Stomach (tissue), 9 donors: ENCODE results near the gene KYNU. TPM values are rescaled to one million over a fixed set of nuclear protein-coding genes. Genes with fewer than 3 reads are reported as not detected.

ENCODE experiments used
- DNase-seq, 2 donors: peaks; one replicate each; pipeline versions ENCODE4 v3.0.0 to v3.0.0-alpha.2; 2013 to 2019
- H3K27ac ChIP-seq, 5 donors: fragments of 200-600 bp in 4 of 5; sonication (generic) in 4 of 5; one replicate each; pipeline ENCODE4 v1.5.1; 2013 to 2019; ENCODE audit warnings: mild to moderate bottlenecking in 1 of 5, moderate library complexity in 1 of 5
- H3K27me3 ChIP-seq, 3 donors: fragments of 200-600 bp; sonication (generic); one replicate each; pipeline ENCODE4 v1.5.1; 2017 to 2019; ENCODE audit warnings: mixed run types in 1 of 3
- H3K36me3 ChIP-seq, 4 donors: fragments of 200-600 bp; sonication (generic); 1 replicate in 3 of 4; 2 replicates in 1 of 4; pipeline ENCODE4 v1.5.1; 2016 to 2019
- H3K4me1 ChIP-seq, 4 donors: fragments of 200-600 bp; sonication (generic); one replicate each; pipeline ENCODE4 v1.5.1; 2016 to 2019
- H3K4me3 ChIP-seq, 4 donors: fragments of 200-600 bp; sonication (generic) in 3 of 4; one replicate each; pipeline ENCODE4 v1.5.1; 2016 to 2019; ENCODE audit warnings: mild to moderate bottlenecking in 1 of 4
- H3K9me3 ChIP-seq, 4 donors: fragments of 200-600 bp; sonication (generic); one replicate each; pipeline ENCODE4 v1.5.1; 2016 to 2019
- EP300 ChIP-seq: sonication (generic); formaldehyde crosslinking; IDR thresholded peaks from one replicate; pipeline ENCODE4 v1.6.1; 2017; ENCODE audit warnings: antibody characterized with exemption
- POLR2A ChIP-seq, 4 donors: fragments of 450-650 bp; IDR thresholded peaks; one replicate each; pipeline ENCODE4 v1.6.1; 2016; ENCODE audit warnings: antibody characterized with exemption in 4 of 4, control low read depth in 2 of 4, mild to moderate bottlenecking in 1 of 4, moderate library complexity in 1 of 4
- POLR2AphosphoS5 ChIP-seq, 3 donors: sonication (generic); formaldehyde crosslinking; IDR thresholded peaks; one replicate each; pipeline ENCODE4 v1.6.1; 2016; ENCODE audit warnings: antibody characterized with exemption in 3 of 3
- WGBS, 5 donors: extraction: QIAGEN DNeasy Blood & Tissue Kit in 3 of 5; methylation state at CpG; one replicate each; pipeline versions ENCODE4 v1.1.5 to v1.1.7; 2013 to 2018; 5-methylcytosine and 5-hydroxymethylcytosine counted together
- intact Hi-C: fragments of 100-400 bp; cut with DNase I; formaldehyde crosslinking; loops from one replicate; pipeline ENCODE4 v1.15.1; 2023; ENCODE audit warnings: low total_unique reads
- polyA plus RNA-seq, 3 donors: library from polyadenylated mRNA; stranded (reverse); fragments of 200-250 nt; gene quantifications; one replicate each; pipeline ENCODE4 v1.2.3, GENCODE V29; 2013
- total RNA-seq, 5 donors: library from RNA; depleted of rRNA; stranded (reverse); fragments of >200 nt; gene quantifications; one replicate each; pipeline versions ENCODE4 v1.1.0 to v1.2.3, GENCODE V29; 2014 to 2016
- TF ChIP-seq, protein P1 (sequence below), 7 experiments: fragments of 450-650 bp in 4 of 7; fragments of 200-600 bp in 3 of 7; sonication (generic) in 3 of 7; IDR thresholded peaks; one replicate each; pipeline ENCODE4 v1.5.1; 2016 to 2019; ENCODE audit warnings: antibody characterized with exemption in 7 of 7, control low read depth in 2 of 7, mild to moderate bottlenecking in 1 of 7
- donor health status: healthy with polysubstance abuse.
- donor health status: Bipolar disorder and iron deficiency.
- donor health status: healthy.

The KYNU gene
- total and polyA plus RNA-seq, 8 donors: 2.1 to 39.4 (median 3.9) TPM; not detected in 1

DNA sequence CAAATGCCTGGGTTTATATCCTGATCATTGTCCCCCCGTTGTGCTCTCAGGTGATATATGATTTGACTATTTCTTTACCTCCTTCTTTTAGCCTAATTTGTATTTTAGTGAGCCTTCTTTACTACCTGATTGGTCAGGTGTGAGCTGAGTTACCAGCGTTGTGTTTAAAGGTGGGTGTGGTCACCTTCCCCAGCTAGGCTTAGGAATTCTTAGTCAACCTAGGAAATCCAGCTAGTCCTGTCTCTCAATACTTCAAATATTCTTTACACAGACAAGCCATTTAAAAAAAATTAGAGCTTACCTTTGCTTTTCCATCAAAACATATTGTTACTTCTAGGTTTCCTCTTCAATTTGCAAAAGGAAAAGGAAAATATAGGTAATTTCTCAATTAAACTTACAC lies 30.2 kb downstream of the KYNU start:
- DNase-seq: no peak
- Histone ChIP-seq H3K9me3 (no peaks in the 10 kb centered on the region), H3K4me3 (no peak overlapping the region), H3K4me1 (no peaks in the 10 kb centered on the region), H3K27ac (no peak overlapping the region), H3K36me3 (no peaks in the 10 kb centered on the region), H3K27me3 (no peaks in the 10 kb centered on the region)
- 57 to 74% (median 62%) methylated on average over 2 of the region's 2 CpGs for WGBS, 5 donors
- intact Hi-C loops: no loop called here
- no peak for TF ChIP-seq EP300
- TF ChIP-seq POLR2A (IDR thresholded peaks at IDR 0.05): no peak
- TF ChIP-seq POLR2AphosphoS5 (IDR thresholded peaks at IDR 0.05): no peak
- TF ChIP-seq, protein P1, sequence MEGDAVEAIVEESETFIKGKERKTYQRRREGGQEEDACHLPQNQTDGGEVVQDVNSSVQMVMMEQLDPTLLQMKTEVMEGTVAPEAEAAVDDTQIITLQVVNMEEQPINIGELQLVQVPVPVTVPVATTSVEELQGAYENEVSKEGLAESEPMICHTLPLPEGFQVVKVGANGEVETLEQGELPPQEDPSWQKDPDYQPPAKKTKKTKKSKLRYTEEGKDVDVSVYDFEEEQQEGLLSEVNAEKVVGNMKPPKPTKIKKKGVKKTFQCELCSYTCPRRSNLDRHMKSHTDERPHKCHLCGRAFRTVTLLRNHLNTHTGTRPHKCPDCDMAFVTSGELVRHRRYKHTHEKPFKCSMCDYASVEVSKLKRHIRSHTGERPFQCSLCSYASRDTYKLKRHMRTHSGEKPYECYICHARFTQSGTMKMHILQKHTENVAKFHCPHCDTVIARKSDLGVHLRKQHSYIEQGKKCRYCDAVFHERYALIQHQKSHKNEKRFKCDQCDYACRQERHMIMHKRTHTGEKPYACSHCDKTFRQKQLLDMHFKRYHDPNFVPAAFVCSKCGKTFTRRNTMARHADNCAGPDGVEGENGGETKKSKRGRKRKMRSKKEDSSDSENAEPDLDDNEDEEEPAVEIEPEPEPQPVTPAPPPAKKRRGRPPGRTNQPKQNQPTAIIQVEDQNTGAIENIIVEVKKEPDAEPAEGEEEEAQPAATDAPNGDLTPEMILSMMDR (IDR thresholded peaks at IDR 0.05): no peak

DNA sequence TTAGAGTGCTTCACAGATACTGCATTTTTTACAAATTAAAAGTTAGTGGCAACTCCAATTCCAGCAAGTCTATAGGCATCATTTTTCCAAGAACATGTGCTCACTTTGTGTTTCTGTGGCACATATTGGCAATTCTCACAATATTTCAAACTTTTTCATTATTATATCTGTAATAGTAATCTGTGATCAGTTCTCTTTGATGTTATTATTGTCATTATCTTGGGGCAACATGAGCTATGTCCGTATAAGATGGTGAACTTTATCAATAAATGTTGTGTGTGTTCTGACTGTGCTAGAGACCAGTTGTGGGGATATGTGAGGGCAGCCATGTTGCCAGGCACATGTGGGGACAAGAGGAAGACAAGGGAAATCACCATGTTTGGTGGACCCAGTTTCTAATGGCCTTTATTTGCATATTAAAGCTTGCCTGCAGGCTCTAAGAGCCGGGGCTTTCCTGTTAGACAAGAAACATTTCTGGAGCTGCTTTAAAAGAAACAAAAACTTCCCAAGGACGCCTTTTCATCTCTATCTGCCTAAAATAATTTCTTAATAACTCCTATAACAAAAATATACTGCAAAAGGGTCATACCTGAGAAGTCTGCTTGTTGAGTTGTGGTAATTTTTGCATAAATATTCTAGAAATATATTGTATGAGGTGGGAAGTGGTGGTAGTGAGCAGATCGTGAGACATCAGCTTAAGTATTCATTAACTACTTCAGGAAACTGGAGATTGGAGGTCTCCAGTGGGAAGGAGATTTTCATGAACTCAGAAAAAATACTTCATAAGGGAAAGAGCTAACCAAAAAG lies 37.2 kb downstream of the KYNU start:
- no peaks in the 10 kb centered on the region for H3K4me1 ChIP-seq
- intact Hi-C loops: no loop called here
- no peak for TF ChIP-seq POLR2A (IDR thresholded peaks at IDR 0.05)
- TF ChIP-seq POLR2AphosphoS5 (IDR thresholded peaks at IDR 0.05): no peak
- no peak for TF ChIP-seq EP300
- TF ChIP-seq, protein P1 (IDR thresholded peaks at IDR 0.05): no peak
- H3K9me3 ChIP-seq: peaks cover 0 to 4% (median 0%) of the 10 kb centered on the region in 4 donors
- 53 to 68% (median 66%) methylated on average over 4 of the region's 4 CpGs for WGBS, 5 donors
- no peak for DNase-seq
- no peak overlapping the region for H3K27ac ChIP-seq
- H3K27me3 ChIP-seq: no peaks in the 10 kb centered on the region
- H3K36me3 ChIP-seq: no peaks in the 10 kb centered on the region
- no peak overlapping the region for H3K4me3 ChIP-seq

DNA sequence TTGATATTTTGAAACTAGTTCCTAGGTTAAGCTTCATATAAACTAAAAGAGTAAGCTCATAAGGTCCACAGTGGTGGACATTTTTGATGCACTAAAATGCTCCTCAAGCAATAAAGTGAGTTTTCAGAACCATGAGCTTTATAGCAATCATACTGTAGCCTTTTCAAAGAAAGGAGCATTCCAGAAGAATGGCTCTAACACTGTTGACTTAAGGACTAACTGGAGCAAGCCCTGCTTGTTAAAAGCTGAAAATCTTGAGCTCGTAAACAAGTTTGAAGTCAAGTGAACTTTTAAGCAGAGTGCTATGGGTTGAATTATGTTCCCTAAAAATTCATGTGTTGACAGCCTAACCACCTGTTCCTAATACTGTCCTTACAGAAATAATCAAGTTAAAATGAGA lies 38.0 kb downstream of the KYNU start:
- H3K36me3 ChIP-seq: no peaks in the 10 kb centered on the region
- no peak for TF ChIP-seq EP300
- TF ChIP-seq POLR2AphosphoS5 (IDR thresholded peaks at IDR 0.05): no peak
- TF ChIP-seq, protein P1 (IDR thresholded peaks at IDR 0.05): no peak
- TF ChIP-seq POLR2A (IDR thresholded peaks at IDR 0.05): no peak
- peaks cover 0 to 4% (median 0%) of the 10 kb centered on the region in 4 donors for H3K9me3 ChIP-seq
- no peak overlapping the region for H3K4me3 ChIP-seq
- intact Hi-C loops: no loop called here
- 47 to 87% (median 79%) methylated on average over 1 of the region's 1 CpG for WGBS, 5 donors
- H3K27ac ChIP-seq: no peak overlapping the region
- no peaks in the 10 kb centered on the region for H3K27me3 ChIP-seq
- no peak for DNase-seq
- no peaks in the 10 kb centered on the region for H3K4me1 ChIP-seq

DNA sequence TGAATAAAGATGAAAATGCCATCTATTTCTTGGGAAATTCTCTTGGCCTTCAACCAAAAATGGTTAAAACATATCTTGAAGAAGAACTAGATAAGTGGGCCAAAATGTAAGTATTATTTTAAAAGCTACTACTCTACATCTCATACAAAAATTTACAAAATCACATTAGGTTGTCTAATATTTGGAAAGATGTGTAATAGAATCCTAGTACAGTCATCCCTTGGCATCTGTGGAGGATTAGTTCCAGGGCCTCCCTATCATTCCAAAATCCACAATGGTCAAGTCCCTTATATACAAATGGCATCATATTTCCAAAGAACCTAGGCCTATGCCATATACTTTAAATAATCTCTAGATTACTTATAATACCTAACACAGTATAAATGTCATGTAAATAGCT lies 41.2 kb downstream of the KYNU start:
- Histone ChIP-seq H3K36me3 (no peaks in the 10 kb centered on the region), H3K27ac (no peak overlapping the region), H3K9me3 (peaks cover 0 to 4% (median 0%) of the 10 kb centered on the region in 4 donors), H3K4me1 (no peaks in the 10 kb centered on the region), H3K4me3 (no peak overlapping the region), H3K27me3 (no peaks in the 10 kb centered on the region)
- TF ChIP-seq POLR2A (IDR thresholded peaks at IDR 0.05) (no peak), POLR2AphosphoS5 (IDR thresholded peaks at IDR 0.05) (no peak), EP300 (no peak)
- TF ChIP-seq, protein P1 (IDR thresholded peaks at IDR 0.05): no peak
- DNase-seq: no peak
- intact Hi-C loops: no loop called here
